GM18517 (cell line): ENCODE measurements around the gene IQSEC3.
"Not testable (repeated sequence)": the region's sequence is repeated elsewhere in the genome, so short reads cannot be mapped to it uniquely, and the experiment has no call there.

Experiments
- ATAC-seq: cut with Tn5 transposase; IDR thresholded peaks from one replicate; pipeline ENCODE4 v1.9.1; 2021; ENCODE audit warnings: mild to moderate bottlenecking, moderate library complexity; ENCODE audit not compliant: unreplicated experiment

The IQSEC3 gene

DNA sequence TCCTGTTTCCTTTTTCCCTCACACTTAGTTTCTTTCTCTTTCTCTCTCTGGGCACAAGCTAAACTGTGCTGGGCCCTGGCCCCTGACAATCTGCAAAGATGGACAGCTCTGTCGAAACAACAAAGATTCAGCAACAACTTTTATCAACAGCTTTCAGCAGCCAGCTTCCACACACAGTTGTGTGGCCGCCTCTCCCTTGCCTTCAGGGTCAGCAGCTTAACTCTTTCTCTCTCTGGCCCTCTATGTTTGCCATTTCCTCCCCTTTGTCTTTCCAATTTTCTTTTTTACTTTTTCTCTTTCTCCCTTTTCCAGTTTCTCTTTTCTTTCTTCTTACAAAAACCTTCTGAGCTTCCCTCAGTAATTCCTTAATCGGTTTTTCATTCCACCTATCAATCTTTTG lies 43.3 kb downstream of the IQSEC3 start:
- ATAC-seq, result no peak

DNA sequence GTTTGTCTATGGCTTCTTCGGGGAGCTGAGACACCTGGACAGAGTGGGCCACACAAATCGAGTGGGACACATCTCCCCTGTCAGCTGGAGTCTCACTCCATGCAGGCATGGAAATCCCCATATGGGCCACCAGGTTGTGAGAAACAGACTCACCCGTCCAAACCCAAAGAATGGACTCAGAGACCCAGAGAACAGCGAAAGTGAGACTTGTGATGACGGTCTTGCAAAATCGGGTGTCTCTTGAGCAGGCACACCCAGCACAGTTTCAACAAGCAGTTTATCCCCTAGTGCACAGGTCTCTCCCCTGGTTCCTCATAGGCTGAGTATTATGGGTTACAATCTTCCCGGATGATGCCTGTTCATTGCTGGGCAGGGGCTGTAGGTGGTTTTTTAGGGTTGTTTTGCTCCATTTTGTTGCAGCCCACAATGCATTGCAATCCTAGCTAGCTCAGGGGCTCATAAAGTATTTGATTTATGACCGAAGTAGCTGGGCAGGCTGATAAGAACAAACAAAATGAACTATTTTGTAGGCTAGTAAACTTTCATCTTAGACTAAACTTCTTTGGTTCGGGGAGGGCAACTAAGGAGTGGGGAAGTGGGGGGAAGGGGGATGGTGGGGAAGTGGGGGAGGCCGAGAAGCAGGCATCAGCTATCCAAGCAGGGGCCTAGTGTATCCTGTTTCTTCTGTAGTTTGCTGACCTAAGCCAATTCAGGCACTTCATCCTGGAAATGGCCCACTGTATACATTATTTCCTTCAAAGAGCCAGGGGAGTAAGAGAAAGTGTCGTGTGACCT lies 45.3 kb downstream of the IQSEC3 start:
- ATAC-seq, result no peak

DNA sequence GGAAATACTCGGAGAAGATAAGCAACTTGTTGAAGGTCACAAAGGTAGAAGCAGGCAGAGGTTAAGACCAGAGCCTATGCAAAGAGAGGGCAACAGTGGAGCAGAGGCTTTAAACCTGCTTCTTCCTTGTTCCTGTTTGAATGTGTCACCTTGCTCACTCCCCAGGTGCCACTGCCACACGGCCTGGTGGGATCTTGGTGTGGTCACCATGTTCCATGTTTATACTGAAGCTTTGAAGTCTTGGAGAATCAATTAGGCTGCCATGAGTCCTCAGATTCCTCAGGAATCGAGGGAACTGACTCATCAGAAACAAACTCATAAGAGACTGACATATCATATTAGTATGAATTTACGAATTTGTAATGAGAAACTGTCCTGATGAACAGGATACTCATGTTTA lies 46.8 kb downstream of the IQSEC3 start:
- ATAC-seq, result no peak

DNA sequence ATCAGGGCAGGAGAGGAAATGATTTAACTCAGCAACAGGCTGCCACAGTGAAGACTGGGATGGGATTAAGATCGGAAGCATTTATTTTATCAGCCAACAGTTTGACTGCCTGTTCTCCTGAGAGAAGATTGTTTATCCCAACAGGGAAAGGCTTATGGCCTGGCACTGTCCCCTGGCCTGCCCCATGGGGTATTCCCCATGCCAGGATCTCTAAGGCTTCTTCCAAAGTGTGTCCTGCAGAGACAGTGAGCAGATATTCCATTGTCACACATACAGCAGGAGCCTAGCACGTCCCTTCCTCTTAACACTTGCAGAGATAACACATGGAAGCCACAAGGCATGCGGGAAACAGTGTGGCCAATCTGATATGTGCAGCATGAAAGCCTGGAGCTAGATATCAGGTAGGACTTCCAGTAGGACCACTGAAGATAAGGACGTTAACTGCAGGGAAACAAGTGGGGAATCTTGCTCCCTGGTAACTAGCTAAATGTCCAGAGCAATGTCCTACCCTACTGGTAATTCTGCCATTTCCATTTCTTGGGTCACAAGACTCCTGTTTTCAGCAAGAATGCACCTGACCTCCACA lies 48.2 kb downstream of the IQSEC3 start:
- no peak for ATAC-seq

DNA sequence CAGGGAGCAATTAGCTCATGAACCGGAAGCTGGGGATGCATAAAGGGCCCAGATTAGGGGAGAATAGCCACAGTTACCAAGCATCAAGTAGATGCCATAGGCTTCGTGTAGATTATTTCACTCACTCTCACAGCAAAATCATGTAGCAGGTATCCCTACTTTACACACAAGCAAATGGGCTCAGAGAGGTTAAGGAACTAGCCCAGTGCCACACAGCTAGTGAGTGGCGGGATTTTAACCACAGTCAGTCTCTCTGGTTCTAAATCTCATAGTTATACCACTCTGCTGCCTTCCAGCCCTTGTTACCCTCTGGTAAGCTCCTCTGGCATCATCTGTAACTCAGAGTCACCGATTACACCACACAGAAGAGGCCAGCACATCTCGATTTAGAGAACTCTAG lies 49.0 kb downstream of the IQSEC3 start:
- no peak for ATAC-seq

DNA sequence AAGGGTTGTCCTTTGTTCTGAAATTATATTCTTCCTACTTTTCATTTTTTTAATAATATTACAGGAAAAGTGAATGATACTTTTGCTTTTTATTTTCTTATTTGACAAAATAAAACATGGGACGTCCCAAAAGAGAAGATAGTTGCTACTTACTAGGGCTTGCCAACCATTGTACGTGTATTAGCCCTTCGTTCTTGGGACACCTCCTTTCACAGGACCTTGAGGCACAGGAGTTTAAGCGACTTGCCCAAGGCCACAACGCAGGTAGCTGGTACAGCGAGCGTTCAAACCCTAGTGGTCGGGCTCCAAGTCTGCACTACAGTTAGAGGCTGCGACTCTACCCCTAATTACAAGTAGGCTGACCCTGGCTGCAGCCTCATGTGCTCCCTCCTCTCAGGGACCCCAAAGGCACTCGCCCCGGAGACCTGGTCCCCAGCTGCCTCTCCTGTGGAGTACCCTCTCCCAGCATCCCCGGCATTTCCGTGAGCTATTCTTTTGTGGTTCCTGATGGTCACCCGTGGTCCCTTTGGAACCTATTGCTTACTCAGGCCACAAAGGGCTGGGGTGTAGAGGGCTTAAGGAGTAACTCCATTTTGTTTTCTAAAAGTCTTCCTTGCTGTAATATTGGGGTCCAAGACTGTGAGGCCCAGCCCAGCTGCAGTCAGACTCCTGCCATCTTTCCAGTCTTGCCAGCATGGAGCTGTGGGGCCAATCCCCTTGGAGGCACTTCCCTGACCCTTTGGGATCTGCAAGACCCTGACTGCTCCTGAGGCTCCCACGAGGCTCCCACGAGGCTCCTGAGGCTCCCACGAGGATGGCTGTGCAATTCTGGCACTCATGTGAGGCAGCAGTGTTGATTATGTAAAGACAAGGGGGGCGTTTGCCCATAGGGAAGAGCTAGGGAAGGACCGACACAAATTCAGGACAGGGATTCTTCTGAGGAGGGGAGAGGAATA lies 49.7 kb downstream of the IQSEC3 start:
- no peak for ATAC-seq

DNA sequence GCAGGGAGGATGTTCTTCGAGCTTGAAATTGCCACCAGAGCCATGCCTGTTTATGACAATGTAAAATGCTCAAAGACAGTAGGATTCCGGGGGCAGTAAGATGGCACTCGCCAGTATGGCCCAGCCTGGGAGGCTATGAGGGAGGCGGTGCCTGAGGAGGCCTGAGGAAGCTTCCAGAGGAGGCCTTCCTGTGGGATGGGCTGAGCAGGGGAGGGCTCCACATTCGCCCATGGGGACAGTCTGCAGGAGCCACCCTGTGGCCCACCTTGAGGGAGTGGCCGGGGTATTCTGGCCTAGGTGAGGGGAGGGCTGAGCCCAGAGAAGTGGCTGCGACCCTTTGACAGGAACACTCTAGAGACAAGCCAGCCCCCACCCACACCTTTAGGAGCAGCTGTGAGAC lies 50.7 kb downstream of the IQSEC3 start:
- no peak for ATAC-seq

DNA sequence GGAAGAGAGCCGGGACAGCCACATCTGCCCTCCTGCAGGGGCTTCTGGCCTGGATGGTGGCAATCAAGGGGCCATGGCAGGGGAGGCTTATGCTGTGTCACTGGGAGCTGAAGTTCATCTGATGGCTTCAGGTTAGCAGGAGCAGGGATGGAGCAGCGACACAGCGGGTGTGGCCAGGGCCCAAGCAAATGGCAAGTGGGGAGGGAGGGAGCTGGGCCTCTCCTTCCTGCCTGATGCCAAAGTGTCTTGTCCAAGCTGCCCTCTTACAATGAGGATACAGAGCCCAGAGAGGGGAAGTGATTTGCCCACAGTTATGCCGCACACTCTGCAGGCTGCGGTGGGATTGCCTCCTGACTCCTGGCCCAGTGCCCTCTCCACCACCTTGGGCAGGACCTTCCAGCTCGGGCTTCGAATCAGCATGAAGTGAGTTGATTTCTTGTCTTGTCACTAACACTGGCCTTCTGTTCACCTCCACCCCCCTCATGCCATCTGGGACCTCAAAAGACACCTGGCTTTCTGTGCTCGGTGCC lies 51.3 kb downstream of the IQSEC3 start:
- ATAC-seq, result no peak

DNA sequence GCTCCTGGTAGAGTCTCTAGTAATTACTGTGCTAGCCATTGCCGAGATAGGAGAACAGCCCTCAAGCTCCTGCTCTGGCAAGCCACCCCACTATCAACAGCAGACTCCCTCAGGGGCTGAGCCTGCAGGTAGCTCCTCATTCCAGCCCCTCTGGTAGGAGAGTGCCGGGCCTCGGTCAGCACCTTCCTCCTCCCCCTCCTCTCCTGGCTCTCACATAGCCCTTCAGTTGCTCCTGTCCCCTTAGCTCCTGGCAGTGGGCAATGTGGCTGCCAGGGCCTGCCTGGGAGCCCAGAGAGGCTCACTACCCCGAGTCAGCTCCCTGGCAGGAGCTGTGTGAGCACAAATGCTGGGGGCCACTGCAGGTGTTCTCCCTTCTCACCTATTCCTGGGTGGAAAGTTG lies 52.0 kb downstream of the IQSEC3 start:
- no peak for ATAC-seq

DNA sequence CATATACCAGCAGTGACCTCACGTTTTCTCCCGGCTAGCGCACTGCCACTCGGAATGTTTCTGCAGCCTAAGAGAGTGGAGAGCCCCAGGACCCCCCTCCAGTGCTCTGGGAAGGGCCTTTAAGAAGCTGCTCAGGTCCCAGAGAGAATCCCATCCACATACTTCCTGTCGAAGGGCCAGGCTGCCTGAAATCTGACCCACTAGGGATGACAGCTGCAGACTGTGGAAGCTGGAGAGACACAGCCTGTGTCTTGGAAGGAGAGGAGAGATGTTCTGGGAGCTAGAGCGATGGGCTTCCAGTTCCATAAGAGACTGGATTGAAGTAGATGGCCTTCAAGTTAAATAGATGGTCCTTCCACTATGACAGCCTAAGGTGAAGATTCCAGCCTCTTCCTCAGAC lies 54.4 kb downstream of the IQSEC3 start:
- no peak for ATAC-seq

DNA sequence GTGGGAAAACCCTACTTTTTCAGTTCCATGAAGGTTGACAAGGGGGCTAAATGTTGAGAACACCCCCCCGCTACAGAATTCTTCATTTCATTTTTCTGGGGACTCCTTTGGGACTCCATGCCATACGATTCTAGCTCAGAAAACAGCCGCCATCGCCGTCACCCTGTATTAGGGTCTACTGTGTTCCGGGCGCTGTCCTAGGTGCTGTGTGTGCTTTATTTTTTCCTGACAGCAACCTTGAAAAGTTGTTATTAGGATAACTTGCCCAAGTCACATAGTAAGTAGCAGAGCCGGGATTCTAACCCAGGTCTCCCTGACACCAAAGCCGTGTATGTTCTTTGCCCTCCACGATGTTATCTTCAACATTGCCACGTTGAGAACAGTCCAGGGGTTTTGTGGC lies 55.1 kb downstream of the IQSEC3 start:
- no peak for ATAC-seq

DNA sequence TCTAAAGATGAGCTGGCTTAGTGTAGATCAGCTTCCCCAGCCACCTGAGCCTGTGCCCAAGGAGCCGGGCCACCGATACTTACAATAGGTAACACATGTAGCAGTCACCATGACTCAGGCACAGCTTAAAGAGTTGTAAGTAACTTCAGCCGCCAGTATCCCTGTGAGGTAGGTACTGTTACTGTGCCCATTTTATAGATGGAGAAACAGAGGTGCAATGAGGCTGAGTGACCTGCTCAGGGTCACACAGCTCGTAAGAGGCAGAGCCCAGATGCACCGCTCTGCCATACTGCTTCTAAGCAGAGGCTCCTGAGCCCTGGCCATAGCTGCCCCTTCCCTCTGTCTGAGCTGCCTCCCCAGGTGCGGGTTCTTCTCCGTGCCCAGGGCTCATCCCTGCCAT lies 58.5 kb downstream of the IQSEC3 start:
- ATAC-seq, result no peak

DNA sequence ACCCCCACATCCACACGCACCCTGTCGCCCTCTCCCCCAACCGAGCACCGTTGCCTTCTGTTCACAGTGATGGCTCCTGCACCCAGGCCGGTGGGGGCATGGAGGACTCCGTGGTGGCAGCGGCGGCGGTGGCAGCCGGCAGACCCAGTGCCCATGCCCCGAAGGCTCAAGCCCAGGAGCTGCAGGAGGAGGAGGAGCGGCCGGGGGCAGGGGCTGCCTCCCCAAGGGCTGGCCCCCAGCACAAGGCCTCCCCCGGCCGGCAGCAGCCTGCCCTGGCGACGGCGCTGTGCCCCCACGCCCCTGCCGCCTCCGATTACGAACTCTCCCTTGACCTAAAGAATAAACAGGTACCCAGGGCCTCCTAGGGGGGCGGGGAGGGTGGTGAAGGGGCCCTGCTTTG lies 59.0 kb downstream of the IQSEC3 start:
- no peak for ATAC-seq

DNA sequence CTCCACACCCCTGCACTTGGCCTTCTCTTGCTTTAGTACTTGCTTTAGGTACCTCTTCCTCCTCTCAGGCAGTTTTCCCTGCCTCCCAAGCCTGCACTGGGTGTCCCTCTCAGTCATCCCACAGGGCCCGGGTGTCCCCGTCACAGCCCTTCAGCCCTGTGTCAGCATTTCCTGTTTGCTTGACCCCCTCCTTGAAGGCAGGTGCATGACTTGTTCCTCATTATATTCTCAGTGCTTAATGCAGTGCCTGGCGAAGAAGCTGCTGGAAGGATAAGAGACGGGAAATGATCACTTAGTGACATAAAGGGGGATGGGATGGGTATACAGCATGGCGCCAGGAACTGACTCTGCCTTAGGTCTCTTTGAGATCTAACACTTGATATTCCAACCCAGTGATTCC lies 61.5 kb downstream of the IQSEC3 start:
- no peak for ATAC-seq

DNA sequence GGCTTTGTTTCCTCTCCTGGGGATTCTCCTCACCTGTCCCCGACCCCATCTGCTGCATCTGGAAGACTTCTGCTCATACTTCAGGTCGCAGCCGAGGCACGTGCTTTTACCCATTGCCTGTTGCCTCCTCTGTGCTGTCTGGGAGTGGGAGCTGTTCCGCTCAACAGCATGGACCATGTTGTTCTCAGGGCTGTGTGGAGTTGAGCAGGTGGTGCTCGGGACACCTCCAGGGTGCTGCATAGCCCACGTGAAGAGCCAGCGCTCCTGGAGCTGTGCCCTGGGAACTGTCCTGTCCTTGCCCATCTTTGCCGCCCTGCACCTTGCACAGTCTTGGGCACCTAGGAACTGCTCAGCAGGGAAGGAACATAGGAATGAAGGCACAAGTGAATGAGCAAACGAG lies 62.4 kb downstream of the IQSEC3 start:
- no peak for ATAC-seq

DNA sequence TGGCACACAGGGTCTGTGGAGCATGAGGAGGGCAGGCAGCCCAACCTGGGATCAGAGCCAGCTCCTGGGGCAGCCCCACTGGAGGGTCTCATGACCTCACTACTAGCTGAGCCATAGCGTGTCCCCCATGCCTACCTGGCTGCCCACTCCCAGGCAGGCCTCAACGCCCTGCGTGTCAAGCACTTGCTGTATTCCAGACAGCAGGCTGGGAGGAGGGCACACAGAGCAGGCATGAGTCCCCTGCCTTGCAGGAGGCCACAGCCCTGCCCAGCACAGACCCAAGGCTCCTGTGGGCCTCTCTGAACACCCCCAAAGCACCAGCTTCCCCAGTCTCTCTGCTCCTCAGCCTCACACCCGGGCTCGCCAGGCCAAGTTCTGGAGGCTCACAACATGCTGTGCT lies 64.0 kb downstream of the IQSEC3 start:
- no peak for ATAC-seq

DNA sequence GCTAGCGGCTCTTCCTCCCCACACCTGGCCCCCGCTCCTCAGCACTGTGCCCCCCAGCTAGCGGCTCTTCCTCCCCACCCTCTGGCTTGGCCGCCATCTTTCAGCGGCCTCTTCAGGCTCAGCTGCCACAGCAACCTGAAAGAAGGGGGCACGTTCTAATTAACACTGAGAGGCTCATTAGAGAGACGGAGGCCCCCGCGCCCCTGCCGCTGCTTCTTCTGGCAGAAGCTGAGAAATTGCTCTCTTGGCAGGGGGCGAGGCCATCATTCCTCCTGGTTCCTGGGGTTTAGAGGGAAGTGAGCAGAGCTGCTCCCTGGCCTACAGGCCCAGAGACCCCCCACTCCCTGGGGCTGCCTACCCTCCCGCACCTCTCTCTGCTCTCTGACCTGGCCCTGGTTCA lies 64.4 kb downstream of the IQSEC3 start:
- no peak for ATAC-seq

DNA sequence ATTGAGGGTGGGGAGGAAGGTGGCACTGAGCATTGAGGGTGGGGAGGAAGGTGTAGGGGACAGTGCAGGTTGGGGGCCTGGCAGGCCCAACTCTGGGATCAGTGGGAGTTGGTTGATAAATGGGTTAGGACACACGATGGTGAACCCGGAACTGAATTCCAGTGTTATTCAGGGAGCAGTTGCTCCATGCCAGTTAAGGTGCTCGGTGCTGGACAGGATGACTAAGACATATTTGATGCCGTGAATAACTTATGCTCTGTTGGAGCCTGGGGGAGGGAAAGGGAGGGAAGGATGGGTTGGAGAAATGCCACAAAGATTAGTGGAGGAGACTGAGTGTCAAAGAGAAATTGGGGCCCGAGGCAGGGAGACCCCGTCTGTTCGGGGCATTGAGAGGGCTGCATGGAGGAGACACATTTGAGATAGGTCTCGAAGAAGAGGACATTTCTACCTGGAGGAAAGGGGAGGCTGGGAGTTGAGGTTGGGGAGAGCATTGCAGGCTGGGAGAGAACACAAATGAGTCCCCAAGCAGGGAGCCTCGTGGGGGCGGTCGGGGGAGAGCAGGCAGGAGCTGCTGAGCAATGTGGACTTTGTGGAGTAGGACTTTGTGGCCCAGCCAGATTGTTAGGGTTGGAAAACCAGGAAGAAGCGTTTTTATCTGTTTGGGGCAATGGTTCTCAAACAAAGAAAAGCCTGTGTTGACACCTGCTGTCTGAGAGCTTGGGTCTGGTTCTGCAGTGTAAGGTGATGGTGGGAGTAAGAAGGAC lies 65.3 kb downstream of the IQSEC3 start:
- no peak for ATAC-seq

DNA sequence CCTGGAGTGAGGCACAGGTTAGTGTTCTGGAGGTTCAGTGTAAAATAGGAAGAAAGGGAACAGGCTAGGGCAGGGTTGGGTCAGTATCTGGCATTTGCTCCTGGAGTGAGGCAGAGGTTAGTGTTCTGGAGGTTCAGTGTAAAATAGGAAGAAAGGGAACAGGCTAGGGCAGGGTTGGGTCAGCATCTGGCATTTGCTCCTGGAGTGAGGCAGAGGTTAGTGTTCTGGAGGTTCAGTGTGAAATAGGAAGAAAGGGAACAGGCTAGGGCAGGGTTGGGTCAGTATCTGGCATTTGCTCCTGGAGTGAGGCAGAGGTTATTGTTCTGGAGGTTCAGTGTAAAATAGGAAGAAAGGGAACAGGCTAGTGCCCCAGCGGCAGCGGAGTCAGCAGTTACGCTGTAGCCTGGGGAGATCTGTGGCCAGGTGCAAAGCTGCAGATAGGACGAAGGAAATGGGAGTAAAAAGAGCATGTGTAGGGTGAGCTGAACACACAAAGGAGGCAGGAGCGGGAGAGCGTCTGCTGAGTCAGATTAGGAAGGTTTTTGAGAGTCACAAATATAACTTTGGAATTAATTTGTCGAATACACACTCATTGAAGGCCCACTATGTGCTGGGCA lies 67.2 kb downstream of the IQSEC3 start:
- ATAC-seq, result not testable (repeated sequence)

DNA sequence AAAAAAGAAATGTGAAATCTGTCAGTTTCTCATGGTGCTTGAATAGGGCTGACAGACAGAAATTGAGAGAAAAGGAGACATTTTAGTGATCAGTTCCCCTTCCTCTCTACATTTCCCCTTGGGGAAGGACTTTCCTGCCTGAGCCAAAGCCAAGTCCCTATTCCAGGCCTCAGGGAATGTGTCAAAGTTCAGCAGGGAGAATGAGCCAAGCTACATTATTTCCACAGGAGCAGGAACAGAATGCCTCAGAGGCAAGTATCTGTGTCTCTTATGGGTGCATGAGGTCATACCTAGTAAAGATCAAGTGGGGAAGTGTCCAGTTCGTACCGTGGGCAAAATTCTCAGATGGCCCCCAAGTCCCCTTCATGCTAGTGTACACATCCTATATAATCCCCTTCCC lies 68.6 kb downstream of the IQSEC3 start:
- no peak for ATAC-seq
